GM23338 (cell line): ENCODE measurements around the gene RSU1. TPM values are rescaled to one million over a fixed set of nuclear protein-coding genes. Genes with fewer than 3 reads are reported as not detected.

Source experiments
- ATAC-seq: fragments of 200-7000 bp; cut with Tn5 transposase; 3 replicates; pipeline ENCODE4 v1.9.1; 2020
- DNase-seq: peaks from one replicate; pipeline ENCODE4 v3.0.0-alpha.2; 2015; ENCODE audit warnings: low spot score
- H2AFZ ChIP-seq: fragments of 200-600 bp; sonication (generic); 2 replicates; pipeline ENCODE4 v1.8.0; 2016; ENCODE audit warnings: antibody characterized with exemption, mild to moderate bottlenecking, moderate library complexity
- H3F3A ChIP-seq: fragments of 200-600 bp; sonication (generic); replicated peaks from 2 replicates; pipeline ENCODE4 v1.8.0; 2017; ENCODE audit warnings: antibody characterized with exemption, mixed run types, low read depth
- H3K27ac ChIP-seq: fragments of 200-600 bp; sonication (generic); 2 replicates; pipeline ENCODE4 v1.6.1; 2016; ENCODE audit warnings: low read depth
- H3K27me3 ChIP-seq: fragments of 200-600 bp; sonication (generic); 2 replicates; pipeline ENCODE4 v1.8.0; 2016; ENCODE audit warnings: mild to moderate bottlenecking, mixed run types, moderate library complexity; ENCODE audit not compliant: insufficient read depth
- H3K36me3 ChIP-seq: fragments of 200-600 bp; sonication (generic); 2 replicates; pipeline ENCODE4 v1.8.0; 2016; ENCODE audit warnings: mild to moderate bottlenecking; ENCODE audit not compliant: insufficient read depth
- H3K4me1 ChIP-seq: fragments of 200-600 bp; sonication (generic); 2 replicates; pipeline ENCODE4 v1.8.0; 2016; ENCODE audit warnings: mild to moderate bottlenecking, moderate library complexity; ENCODE audit not compliant: insufficient read depth
- H3K4me2 ChIP-seq: fragments of 200-600 bp; sonication (generic); 2 replicates; pipeline ENCODE4 v1.7.1; 2017; ENCODE audit warnings: mixed run types
- H3K4me3 ChIP-seq: fragments of 200-600 bp; sonication (generic); 2 replicates; pipeline ENCODE4 v1.6.1; 2016; ENCODE audit warnings: mixed run types
- H3K79me2 ChIP-seq: fragments of 200-600 bp; sonication (generic); replicated peaks from 2 replicates; pipeline ENCODE4 v1.8.0; 2017; ENCODE audit warnings: mild to moderate bottlenecking; ENCODE audit not compliant: insufficient read depth
- H3K9me2 ChIP-seq: fragments of 200-600 bp; sonication (generic); 2 replicates; pipeline ENCODE4 v1.8.0; 2017; ENCODE audit not compliant: insufficient read depth
- H4K20me1 ChIP-seq: fragments of 200-600 bp; sonication (generic); replicated peaks from 2 replicates; pipeline ENCODE4 v1.8.0; 2017; ENCODE audit warnings: mild to moderate bottlenecking; ENCODE audit not compliant: insufficient read depth
- H3K27ac Mint-ChIP-seq: 2 replicates; pipeline ENCODE4 v1.8.0; 2020; ENCODE audit warnings: inconsistent platforms, mild to moderate bottlenecking, moderate library complexity, mixed read lengths
- H3K27me3 Mint-ChIP-seq: 3 replicates; pipeline ENCODE4 v1.8.0; 2022; ENCODE audit warnings: low read depth, mild to moderate bottlenecking, moderate library complexity, mixed read lengths, inconsistent platforms; ENCODE audit not compliant: insufficient read depth, poor library complexity
- H3K36me3 Mint-ChIP-seq: 3 replicates; pipeline ENCODE4 v1.8.0; 2021; ENCODE audit warnings: low read depth, mild to moderate bottlenecking, inconsistent platforms, moderate library complexity, mixed read lengths
- H3K4me1 Mint-ChIP-seq: 3 replicates; pipeline ENCODE4 v1.8.0; 2020; ENCODE audit warnings: mild to moderate bottlenecking, inconsistent platforms, mixed read lengths
- H3K4me3 Mint-ChIP-seq: 3 replicates; pipeline ENCODE4 v1.8.0; 2021; ENCODE audit warnings: moderate library complexity, mild to moderate bottlenecking, inconsistent platforms, mixed read lengths
- H3K9me3 Mint-ChIP-seq: 3 replicates; pipeline ENCODE4 v1.8.0; 2020; ENCODE audit warnings: moderate library complexity, mild to moderate bottlenecking, inconsistent platforms, mixed read lengths
- CREB1 ChIP-seq: fragments of 250-450 bp; sonication (Bioruptor Pico); IDR thresholded peaks from 2 replicates; pipeline ENCODE4 v1.5.0; 2020; ENCODE audit warnings: low read depth, mild to moderate bottlenecking, moderate library complexity
- CTCF ChIP-seq, 2 experiments: fragments of 200-600 bp in 1 of 2; sonication (generic) in 1 of 2; conservative IDR thresholded peaks; 2 replicates each; pipeline versions ENCODE4 v1.5.1 to v1.6.1; 2016 to 2017; ENCODE audit warnings: antibody characterized with exemption in 2 of 2, low read depth in 2 of 2, mild to moderate bottlenecking in 2 of 2, moderate library complexity in 1 of 2
- ETS1 ChIP-seq: IDR thresholded peaks from 2 replicates; pipeline ENCODE4 v1.6.1; 2016; ENCODE audit warnings: antibody characterized with exemption
- EZH2 ChIP-seq: fragments of 200-600 bp; sonication (generic); IDR thresholded peaks from one replicate; pipeline ENCODE4 v1.8.0; 2017; ENCODE audit warnings: antibody characterized with exemption, mild to moderate bottlenecking, low read depth; ENCODE audit not compliant: unreplicated experiment
- EZH2phosphoT487 ChIP-seq: fragments of 200-600 bp; sonication (generic); IDR thresholded peaks from one replicate; pipeline ENCODE4 v1.8.1; 2018; ENCODE audit warnings: antibody characterized with exemption; ENCODE audit not compliant: unreplicated experiment
- JUNB ChIP-seq: IDR thresholded peaks from one replicate; pipeline ENCODE4 v1.6.1; 2016; ENCODE audit warnings: antibody characterized with exemption; ENCODE audit not compliant: unreplicated experiment
- NANOG ChIP-seq: IDR thresholded peaks from 2 replicates; pipeline ENCODE4 v1.6.1; 2016; ENCODE audit warnings: antibody characterized with exemption, borderline replicate concordance
- POLR2AphosphoS5 ChIP-seq: IDR thresholded peaks from 2 replicates; pipeline ENCODE4 v1.6.1; 2016; ENCODE audit warnings: antibody characterized with exemption, low read depth
- REST ChIP-seq: IDR thresholded peaks from one replicate; pipeline ENCODE4 v1.6.1; 2018; ENCODE audit warnings: antibody characterized with exemption; ENCODE audit not compliant: unreplicated experiment
- STAT1 ChIP-seq: IDR thresholded peaks from one replicate; pipeline ENCODE4 v1.6.1; 2016; ENCODE audit warnings: antibody characterized with exemption; ENCODE audit not compliant: unreplicated experiment
- ZNF114 ChIP-seq: fragments of 250-450 bp; sonication (Bioruptor Pico); IDR thresholded peaks from 2 replicates; pipeline ENCODE4 v1.5.0; 2020; ENCODE audit warnings: mild to moderate bottlenecking, moderate library complexity
- ZNF331 ChIP-seq: fragments of 250-450 bp; sonication (Bioruptor Pico); IDR thresholded peaks from 2 replicates; pipeline ENCODE4 v1.5.0; 2020; ENCODE audit warnings: low read depth, mild to moderate bottlenecking, moderate library complexity
- ZNF462 ChIP-seq: fragments of 250-450 bp; sonication (Bioruptor Pico); IDR thresholded peaks from 2 replicates; pipeline ENCODE4 v1.5.0; 2020; ENCODE audit warnings: mild to moderate bottlenecking, moderate library complexity
- polyA plus RNA-seq: library from polyadenylated mRNA; unstranded; fragments of >200 nt; fragmentation: Nextera tagmentation; extraction: Ambion mirVana; gene quantifications from 2 replicates; pipeline ENCODE4 v1.2.1, GENCODE V29; 2016
- total RNA-seq: library from RNA; depleted of rRNA; stranded (reverse); fragments of >200 nt; shearing (Covaris generic); gene quantifications from 2 replicates; pipeline ENCODE4 v1.2.3, GENCODE V29; 2014

The RSU1 gene
- total and polyA plus RNA-seq, 2 experiments from 2014 or later = 62.7 to 96.2 TPM

- Histone ChIP-seq H2AFZ (no peak overlapping the region), H3K4me1 (no peaks in the 10 kb centered on the region), H3K4me3 (no peak overlapping the region), H3K9me2 (no peaks in the 10 kb centered on the region), H3K36me3 (no peaks in the 10 kb centered on the region), H3F3A (no peaks in the 10 kb centered on the region), H3K27me3 (no peaks in the 10 kb centered on the region), H4K20me1 (no peaks in the 10 kb centered on the region; the same call in 1 of the 2 replicates), H3K79me2 (no peaks in the 10 kb centered on the region), H3K4me2 (no peak overlapping the region), H3K27ac (no peak overlapping the region)
- Mint-ChIP-seq H3K27ac (no peak overlapping the region), H3K4me1 (no peaks in the 10 kb centered on the region), H3K9me3 (no peaks in the 10 kb centered on the region), H3K27me3 (no peaks in the 10 kb centered on the region), H3K4me3 (no peak overlapping the region), H3K36me3 (no peaks in the 10 kb centered on the region)
- DNase-seq (no peak), ATAC-seq (no peak)
- TF ChIP-seq ZNF331 (CRISPR knock-in tag) (no peak), ZNF462 (CRISPR knock-in tag) (no peak), STAT1 (no peak), REST (no peak), NANOG (no peak), ZNF114 (CRISPR knock-in tag) (no peak), POLR2AphosphoS5 (no peak), EZH2phosphoT487 (no peak), CREB1 (CRISPR knock-in tag) (no peak), ETS1 (no peak), EZH2 (no peak), JUNB (no peak), CTCF (conservative IDR thresholded peaks at IDR 0.05; ENCODE audit: low read depth in 2 of 2) (no peak)
Measured at GRCh38 chr10:16606421-16606820, 210.8 kb downstream of the RSU1 start.
